BE2C (cell line): ENCODE results near the gene TTC39C.
"Not testable (repeated sequence)": the region's sequence is repeated elsewhere in the genome, so short reads cannot be mapped to it uniquely, and the experiment has no call there.

ENCODE experiments used
- DNase-seq: peaks from one replicate; pipeline ENCODE4 v3.0.0-alpha.2; 2020
- H3K27me3 ChIP-seq: fragments of 250-450 bp; sonication (Bioruptor Pico); 2 replicates; pipeline ENCODE4 v1.5.1; 2020; ENCODE audit warnings: mild to moderate bottlenecking
- H3K36me3 ChIP-seq: fragments of 250-450 bp; sonication (Bioruptor Pico); 2 replicates; pipeline ENCODE4 v1.5.1; 2020; ENCODE audit warnings: mild to moderate bottlenecking
- H3K4me1 ChIP-seq: fragments of 250-450 bp; sonication (Bioruptor Pico); 2 replicates; pipeline ENCODE4 v1.5.1; 2020
- H3K4me3 ChIP-seq: 2 replicates; pipeline ENCODE4 v1.5.1; 2011; ENCODE audit warnings: low read depth, low read length
- H3K9me3 ChIP-seq: fragments of 250-450 bp; sonication (Bioruptor Pico); 2 replicates; pipeline ENCODE4 v1.5.1; 2020
- CTCF ChIP-seq: IDR thresholded peaks from 2 replicates; pipeline ENCODE4 v1.5.1; 2012; ENCODE audit warnings: mild to moderate bottlenecking, low read depth, low read length

Gene TTC39C

GRCh38 chr18:24130494-24130893 lies 115.9 kb downstream of the TTC39C start:
- Histone ChIP-seq H3K4me1 (no peaks in the 10 kb centered on the region), H3K4me3 (no peak overlapping the region), H3K36me3 (no peaks in the 10 kb centered on the region), H3K27me3 (no peaks in the 10 kb centered on the region), H3K9me3 (no peaks in the 10 kb centered on the region)
- no peak for DNase-seq
- no peak for TF ChIP-seq CTCF

- no peaks in the 10 kb centered on the region for H3K27me3 ChIP-seq
Observed at GRCh38 chr18:24136967-24137373, 122.4 kb downstream of the TTC39C start.

GRCh38 chr18:24138409-24138788 lies 123.8 kb downstream of the TTC39C start:
- no peak for DNase-seq
- Histone ChIP-seq H3K36me3 (no peaks in the 10 kb centered on the region), H3K27me3 (no peaks in the 10 kb centered on the region), H3K4me1 (no peaks in the 10 kb centered on the region), H3K9me3 (no peaks in the 10 kb centered on the region), H3K4me3 (peak overlapping the region; percentile 65)
- no peak for TF ChIP-seq CTCF

More at GRCh38 chr18:24136967-24137373, 122.4 kb downstream of the TTC39C start:
- Histone ChIP-seq H3K9me3 (no peaks in the 10 kb centered on the region), H3K36me3 (no peaks in the 10 kb centered on the region), H3K4me1 (no peaks in the 10 kb centered on the region), H3K4me3 (no peak overlapping the region)
- DNase-seq, result no peak
- no peak for TF ChIP-seq CTCF

GRCh38 chr18:24138789-24139616 lies 124.4 kb downstream of the TTC39C start, which contains the start of gene CABYR:
TSS of gene CABYR (plus strand) at chr18:24139062. CDS start at chr18:24143115, 4,053 bp downstream.
- Histone ChIP-seq H3K4me1 (no peaks in the 10 kb centered on the region), H3K27me3 (no peaks in the 10 kb centered on the region), H3K9me3 (no peaks in the 10 kb centered on the region), H3K4me3 (peak within 1 kb of the TSS; percentile 65), H3K36me3 (no peaks in the 10 kb centered on the region)
- DNase-seq, result peak; percentile 80
- TF ChIP-seq CTCF, result no peak

- H3K36me3 ChIP-seq, result no peaks in the 10 kb centered on the region
- DNase-seq, result no peak
- H3K27me3 ChIP-seq, result no peaks in the 10 kb centered on the region
- no peak for TF ChIP-seq CTCF
- no peaks in the 10 kb centered on the region for H3K9me3 ChIP-seq
- no peak overlapping the region for H3K4me3 ChIP-seq
- H3K4me1 ChIP-seq, result no peaks in the 10 kb centered on the region
Observed at GRCh38 chr18:24140697-24141096, 126.1 kb downstream of the TTC39C start.

GRCh38 chr18:24142376-24142775 lies 127.8 kb downstream of the TTC39C start:
- Histone ChIP-seq H3K27me3 (no peaks in the 10 kb centered on the region), H3K9me3 (no peaks in the 10 kb centered on the region), H3K4me3 (no peak overlapping the region), H3K36me3 (no peaks in the 10 kb centered on the region), H3K4me1 (no peaks in the 10 kb centered on the region)
- no peak for TF ChIP-seq CTCF
- DNase-seq, result no peak

GRCh38 chr18:24149591-24149990 lies 135.0 kb downstream of the TTC39C start:
- H3K4me3 ChIP-seq, H3K36me3 ChIP-seq, DNase-seq, H3K27me3 ChIP-seq, H3K9me3 ChIP-seq, H3K4me1 ChIP-seq: not testable (repeated sequence)
